K562 (cell line): ENCODE data around the gene ARHGEF7. TPM values are rescaled to one million over a fixed set of nuclear protein-coding genes. Genes with fewer than 3 reads are reported as not detected.

Experiments used
- ATAC-seq: fragments of 200-7000 bp; cut with Tn5 transposase; 3 replicates; pipeline ENCODE4 v1.9.1; 2020; ENCODE audit warnings: moderate library complexity
- BruUV-seq: library from RNA; stranded (reverse); fragments of 400-500 nt; replicated peaks from 2 replicates; lab custom pipeline; 2021; lab: Mats Ljungman, UMichigan
- CTCF ChIA-PET: fragments of 300-600 bp; formaldehyde crosslinking; extraction: SDS; loops from one replicate; lab custom pipeline; 2021; ENCODE audit warnings: low intra/inter-chr PET ratio; lab: Yijun Ruan, JAX
- POLR2A ChIA-PET: fragments of 300-600, 350-650 bp; sonication (Branson Sonifier 250); formaldehyde crosslinking; extraction: SDS; loops from one replicate; lab custom pipeline; 2021; ENCODE audit warnings: antibody characterized with exemption, inconsistent platforms; lab: Yijun Ruan, JAX
- DNase-seq, 4 experiments: peaks; one replicate each; pipeline versions ENCODE4 v3.0.0 to v3.0.0-alpha.2; 2011 to 2018; ENCODE audit warnings: low spot score in 3 of 4, mixed read lengths in 3 of 4; ENCODE audit errors: extremely low read depth in 1 of 4
- FAIRE-seq: peaks from 2 replicates; lab custom pipeline; 2011; peaks lifted over from hg19 to GRCh38; lab: Jason Lieb, UNC
- H2AFZ ChIP-seq: 2 replicates; pipeline ENCODE4 v1.6.0; 2011; ENCODE audit warnings: low read depth, low read length, control low read depth, inconsistent platforms
- H3K27ac ChIP-seq: fragments of 200-600 bp; 3 replicates; pipeline ENCODE4 v1.8.0; 2011; ENCODE audit warnings: low read depth, mild to moderate bottlenecking, control low read depth, inconsistent platforms, low read length, moderate library complexity, mixed read lengths; ENCODE audit errors: extremely low read depth
- H3K27me3 ChIP-seq, 2 experiments: fragments of 300-600 bp in 1 of 2; 2 replicates in 1 of 2; 3 replicates in 1 of 2; pipeline versions ENCODE4 v1.6.0 to v1.8.0; 2011; ENCODE audit warnings: inconsistent platforms in 2 of 2, low read length in 2 of 2, mild to moderate bottlenecking in 1 of 2, mixed read lengths in 1 of 2, moderate library complexity in 1 of 2; ENCODE audit not compliant: control insufficient read depth in 2 of 2, insufficient read depth in 2 of 2
- H3K36me3 ChIP-seq: fragments of 300-600 bp; 3 replicates; pipeline ENCODE4 v1.8.0; 2011; ENCODE audit warnings: mild to moderate bottlenecking, low read length, inconsistent platforms; ENCODE audit not compliant: control insufficient read depth, insufficient read depth
- H3K4me1 ChIP-seq, 2 experiments: fragments of 200-600 bp in 1 of 2; replicated peaks in 1 of 2; 2 replicates in 1 of 2; 3 replicates in 1 of 2; pipeline versions ENCODE4 v1.5.1 to v1.8.0; 2011; ENCODE audit warnings: inconsistent platforms in 2 of 2, low read length in 2 of 2, mild to moderate bottlenecking in 1 of 2, mixed read lengths in 1 of 2, moderate library complexity in 1 of 2; ENCODE audit not compliant: control insufficient read depth in 2 of 2, insufficient read depth in 2 of 2
- H3K4me2 ChIP-seq: 2 replicates; pipeline ENCODE4 v1.6.1; 2011; ENCODE audit warnings: low read length, control low read depth, inconsistent platforms, mixed read lengths; ENCODE audit not compliant: insufficient read depth
- H3K4me3 ChIP-seq: fragments of 200-600 bp; sonication (generic), shearing (Covaris generic); 2 replicates; pipeline ENCODE4 v1.5.1; 2016; ENCODE audit warnings: control low read depth, inconsistent platforms
- H3K79me2 ChIP-seq: fragments of 200-600 bp; 3 replicates; pipeline ENCODE4 v1.8.0; 2011; ENCODE audit warnings: low read length, inconsistent platforms; ENCODE audit not compliant: control insufficient read depth, insufficient read depth
- H3K9ac ChIP-seq, 2 experiments: 2 replicates each; pipeline versions ENCODE4 v1.6.0 to v1.6.1; 2011; ENCODE audit warnings: low read depth in 2 of 2, low read length in 2 of 2, control low read depth in 1 of 2, inconsistent platforms in 1 of 2, mild to moderate bottlenecking in 1 of 2, mixed read lengths in 1 of 2; ENCODE audit not compliant: insufficient read depth in 1 of 2
- H3K9me1 ChIP-seq: one replicate; pipeline ENCODE4 v1.6.0; 2011; ENCODE audit warnings: inconsistent platforms, mild to moderate bottlenecking, low read length, moderate library complexity; ENCODE audit not compliant: control insufficient read depth, insufficient read depth
- H3K9me3 ChIP-seq: replicated peaks from 2 replicates; pipeline ENCODE4 v1.5.1; 2011; ENCODE audit warnings: low read depth, low read length, inconsistent platforms; ENCODE audit not compliant: control insufficient read depth, insufficient read depth
- H4K20me1 ChIP-seq: replicated peaks from 2 replicates; pipeline ENCODE4 v1.6.1; 2011; ENCODE audit warnings: low read length, inconsistent platforms, mixed read lengths; ENCODE audit not compliant: control insufficient read depth, insufficient read depth
- DMBX1 ChIP-seq: fragments of 250-450 bp; sonication (Bioruptor Pico); IDR thresholded peaks from 2 replicates; pipeline ENCODE4 v1.8.0; 2022; ENCODE audit warnings: inconsistent platforms, mild to moderate bottlenecking, moderate library complexity, borderline replicate concordance
- MTA1 ChIP-seq: fragments of 450-650 bp; IDR thresholded peaks from 2 replicates; pipeline ENCODE4 v1.6.1; 2017; ENCODE audit warnings: borderline replicate concordance
- NFYB ChIP-seq: IDR thresholded peaks from 2 replicates; pipeline ENCODE4 v1.6.1; 2011; ENCODE audit warnings: mild to moderate bottlenecking, moderate library complexity; ENCODE audit not compliant: insufficient read length; ENCODE audit errors: extremely low read depth
- RBM25 ChIP-seq: fragments of 200-400 bp; formaldehyde crosslinking; IDR thresholded peaks from 2 replicates; pipeline ENCODE4 v1.6.1; 2018; ENCODE audit warnings: low read length, low read depth, moderate library complexity; ENCODE audit not compliant: severe bottlenecking
- WHSC1 ChIP-seq: IDR thresholded peaks from one replicate; pipeline ENCODE4 v1.6.1; 2012; ENCODE audit warnings: low read length, control low read depth, inconsistent platforms
- ZBTB7A ChIP-seq: IDR thresholded peaks from 2 replicates; pipeline ENCODE4 v1.6.1; 2011; ENCODE audit warnings: low read depth, mild to moderate bottlenecking, low read length, moderate library complexity, borderline replicate concordance; ENCODE audit not compliant: control insufficient read depth
- WGBS: fragments of 100-300 bp; shearing (Covaris generic); methylation state at CpG from one replicate; pipeline ENCODE4 v1.1.6; 2016; ENCODE audit warnings: low coverage, mixed read lengths; ENCODE audit not compliant: insufficient coverage; ENCODE audit errors: missing lambda C conversion rate; 5-methylcytosine and 5-hydroxymethylcytosine counted together
- in situ Hi-C: fragments of 300-500 bp; cut with MboI; formaldehyde crosslinking; loops from 4 replicates; pipeline ENCODE4 v1.15.0; 2018; ENCODE audit warnings: inconsistent platforms, mixed read lengths
- intact Hi-C: fragments of 100-400 bp; cut with micrococcal nuclease; formaldehyde crosslinking; loops from 2 replicates; pipeline ENCODE4 v1.14.2; 2022
- polyA plus RNA-seq, 8 experiments: library from polyadenylated mRNA; depleted of rRNA in 4 of 8; stranded (reverse) in 5 of 8; unstranded in 3 of 8; fragments of >200 nt; fragmentation: Nextera tagmentation in 2 of 8; fragmentation: Illumina TruSeq in 1 of 8; extraction: Ambion mirVana in 2 of 8; extraction: Trizol in 1 of 8; gene quantifications; 2 replicates each; pipeline versions ENCODE4 v1.2.1 to v1.2.3, GENCODE V29; 2011 to 2014; ENCODE audit warnings: inconsistent platforms in 1 of 8, missing spikeins in 1 of 8
- total RNA-seq, 7 experiments: library from RNA; depleted of rRNA in 6 of 7; stranded (reverse); fragments of >200 nt in 6 of 7; fragmentation: Illumina TruSeq in 2 of 7; extraction: Trizol in 2 of 7; gene quantifications; 2 replicates each; pipeline versions ENCODE4 v1.2.1 to v1.2.3, GENCODE V29; 2011 to 2021; ENCODE audit warnings: low replicate concordance in 1 of 7
- TF ChIP-seq, protein P1 (sequence below): sonication (generic); formaldehyde crosslinking; IDR thresholded peaks from 2 replicates; pipeline ENCODE4 v1.8.1; 2023; ENCODE audit warnings: missing genetic modification reagents, mild to moderate bottlenecking, borderline replicate concordance
- TF ChIP-seq, protein P2 (sequence below): fragments of 250-450 bp; sonication (Bioruptor Pico); IDR thresholded peaks from 2 replicates; pipeline ENCODE4 v1.4.0; 2020
- TF ChIP-seq, protein P3 (sequence below): sonication (generic); formaldehyde crosslinking; IDR thresholded peaks from 2 replicates; pipeline ENCODE4 v1.8.0; 2022; ENCODE audit warnings: missing genetic modification reagents, mild to moderate bottlenecking, borderline replicate concordance

ARHGEF7 gene
- total and polyA plus RNA-seq, 9 of the 15 experiments (the other 6 are each of a cell fraction or from before 2014, with no cell fraction given), result 2.1 to 26.8 (median 17.5) TPM

DNA sequence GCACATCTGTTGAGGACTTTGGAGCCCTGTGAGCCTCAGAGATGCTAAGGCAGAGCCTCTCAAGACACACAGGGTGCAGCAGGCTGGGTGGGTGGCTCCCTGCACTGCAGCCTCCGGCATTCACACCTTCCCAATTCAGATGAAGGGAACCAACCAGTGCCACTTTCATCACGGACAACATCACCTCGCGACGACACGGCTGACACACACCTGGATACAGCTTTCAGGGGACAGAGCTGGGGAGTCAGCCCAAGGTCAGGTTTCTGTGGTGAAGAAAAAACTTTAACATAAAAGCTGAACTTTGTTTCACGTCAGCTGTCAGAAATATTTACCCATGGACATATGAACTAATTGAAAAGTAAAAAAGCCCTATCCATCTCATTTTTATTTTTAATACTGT is 24.9 kb upstream of the ARHGEF7 start:
- in situ Hi-C loops (no loop called here), intact Hi-C loops (no loop called here)
- Histone ChIP-seq H3K9ac (no peak overlapping the region), H3K4me1 (peaks cover 0 to 7% of the 10 kb centered on the region in 2 experiments; a peak in 2 of 5 replicates), H3K79me2 (no peaks in the 10 kb centered on the region), H3K9me1 (no peaks in the 10 kb centered on the region), H3K27me3 (peaks cover 23 to 38% of the 10 kb centered on the region in 2 experiments; a peak in 4 of 5 replicates), H3K4me3 (no peak overlapping the region), H2AFZ (no peak overlapping the region), H3K27ac (no peak overlapping the region), H3K4me2 (no peak overlapping the region), H3K9me3 (no peaks in the 10 kb centered on the region), H3K36me3 (no peaks in the 10 kb centered on the region), H4K20me1 (no peaks in the 10 kb centered on the region)
- POLR2A ChIA-PET, result no interaction called here
- DNase-seq (no peak), ATAC-seq (no peak), FAIRE-seq (no peak)
- WGBS, result 0% methylated on average over 5 of the region's 7 CpGs
- CTCF ChIA-PET, result no interaction called here
- no TSS peak for BruUV-seq
- TF ChIP-seq, protein P1, sequence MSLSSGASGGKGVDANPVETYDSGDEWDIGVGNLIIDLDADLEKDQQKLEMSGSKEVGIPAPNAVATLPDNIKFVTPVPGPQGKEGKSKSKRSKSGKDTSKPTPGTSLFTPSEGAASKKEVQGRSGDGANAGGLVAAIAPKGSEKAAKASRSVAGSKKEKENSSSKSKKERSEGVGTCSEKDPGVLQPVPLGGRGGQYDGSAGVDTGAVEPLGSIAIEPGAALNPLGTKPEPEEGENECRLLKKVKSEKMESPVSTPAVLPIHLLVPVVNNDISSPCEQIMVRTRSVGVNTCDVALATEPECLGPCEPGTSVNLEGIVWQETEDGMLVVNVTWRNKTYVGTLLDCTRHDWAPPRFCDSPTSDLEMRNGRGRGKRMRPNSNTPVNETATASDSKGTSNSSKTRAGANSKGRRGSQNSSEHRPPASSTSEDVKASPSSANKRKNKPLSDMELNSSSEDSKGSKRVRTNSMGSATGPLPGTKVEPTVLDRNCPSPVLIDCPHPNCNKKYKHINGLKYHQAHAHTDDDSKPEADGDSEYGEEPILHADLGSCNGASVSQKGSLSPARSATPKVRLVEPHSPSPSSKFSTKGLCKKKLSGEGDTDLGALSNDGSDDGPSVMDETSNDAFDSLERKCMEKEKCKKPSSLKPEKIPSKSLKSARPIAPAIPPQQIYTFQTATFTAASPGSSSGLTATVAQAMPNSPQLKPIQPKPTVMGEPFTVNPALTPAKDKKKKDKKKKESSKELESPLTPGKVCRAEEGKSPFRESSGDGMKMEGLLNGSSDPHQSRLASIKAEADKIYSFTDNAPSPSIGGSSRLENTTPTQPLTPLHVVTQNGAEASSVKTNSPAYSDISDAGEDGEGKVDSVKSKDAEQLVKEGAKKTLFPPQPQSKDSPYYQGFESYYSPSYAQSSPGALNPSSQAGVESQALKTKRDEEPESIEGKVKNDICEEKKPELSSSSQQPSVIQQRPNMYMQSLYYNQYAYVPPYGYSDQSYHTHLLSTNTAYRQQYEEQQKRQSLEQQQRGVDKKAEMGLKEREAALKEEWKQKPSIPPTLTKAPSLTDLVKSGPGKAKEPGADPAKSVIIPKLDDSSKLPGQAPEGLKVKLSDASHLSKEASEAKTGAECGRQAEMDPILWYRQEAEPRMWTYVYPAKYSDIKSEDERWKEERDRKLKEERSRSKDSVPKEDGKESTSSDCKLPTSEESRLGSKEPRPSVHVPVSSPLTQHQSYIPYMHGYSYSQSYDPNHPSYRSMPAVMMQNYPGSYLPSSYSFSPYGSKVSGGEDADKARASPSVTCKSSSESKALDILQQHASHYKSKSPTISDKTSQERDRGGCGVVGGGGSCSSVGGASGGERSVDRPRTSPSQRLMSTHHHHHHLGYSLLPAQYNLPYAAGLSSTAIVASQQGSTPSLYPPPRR (CRISPR knock-in tag), result no peak
- no peak for TF ChIP-seq RBM25
- TF ChIP-seq, protein P2, sequence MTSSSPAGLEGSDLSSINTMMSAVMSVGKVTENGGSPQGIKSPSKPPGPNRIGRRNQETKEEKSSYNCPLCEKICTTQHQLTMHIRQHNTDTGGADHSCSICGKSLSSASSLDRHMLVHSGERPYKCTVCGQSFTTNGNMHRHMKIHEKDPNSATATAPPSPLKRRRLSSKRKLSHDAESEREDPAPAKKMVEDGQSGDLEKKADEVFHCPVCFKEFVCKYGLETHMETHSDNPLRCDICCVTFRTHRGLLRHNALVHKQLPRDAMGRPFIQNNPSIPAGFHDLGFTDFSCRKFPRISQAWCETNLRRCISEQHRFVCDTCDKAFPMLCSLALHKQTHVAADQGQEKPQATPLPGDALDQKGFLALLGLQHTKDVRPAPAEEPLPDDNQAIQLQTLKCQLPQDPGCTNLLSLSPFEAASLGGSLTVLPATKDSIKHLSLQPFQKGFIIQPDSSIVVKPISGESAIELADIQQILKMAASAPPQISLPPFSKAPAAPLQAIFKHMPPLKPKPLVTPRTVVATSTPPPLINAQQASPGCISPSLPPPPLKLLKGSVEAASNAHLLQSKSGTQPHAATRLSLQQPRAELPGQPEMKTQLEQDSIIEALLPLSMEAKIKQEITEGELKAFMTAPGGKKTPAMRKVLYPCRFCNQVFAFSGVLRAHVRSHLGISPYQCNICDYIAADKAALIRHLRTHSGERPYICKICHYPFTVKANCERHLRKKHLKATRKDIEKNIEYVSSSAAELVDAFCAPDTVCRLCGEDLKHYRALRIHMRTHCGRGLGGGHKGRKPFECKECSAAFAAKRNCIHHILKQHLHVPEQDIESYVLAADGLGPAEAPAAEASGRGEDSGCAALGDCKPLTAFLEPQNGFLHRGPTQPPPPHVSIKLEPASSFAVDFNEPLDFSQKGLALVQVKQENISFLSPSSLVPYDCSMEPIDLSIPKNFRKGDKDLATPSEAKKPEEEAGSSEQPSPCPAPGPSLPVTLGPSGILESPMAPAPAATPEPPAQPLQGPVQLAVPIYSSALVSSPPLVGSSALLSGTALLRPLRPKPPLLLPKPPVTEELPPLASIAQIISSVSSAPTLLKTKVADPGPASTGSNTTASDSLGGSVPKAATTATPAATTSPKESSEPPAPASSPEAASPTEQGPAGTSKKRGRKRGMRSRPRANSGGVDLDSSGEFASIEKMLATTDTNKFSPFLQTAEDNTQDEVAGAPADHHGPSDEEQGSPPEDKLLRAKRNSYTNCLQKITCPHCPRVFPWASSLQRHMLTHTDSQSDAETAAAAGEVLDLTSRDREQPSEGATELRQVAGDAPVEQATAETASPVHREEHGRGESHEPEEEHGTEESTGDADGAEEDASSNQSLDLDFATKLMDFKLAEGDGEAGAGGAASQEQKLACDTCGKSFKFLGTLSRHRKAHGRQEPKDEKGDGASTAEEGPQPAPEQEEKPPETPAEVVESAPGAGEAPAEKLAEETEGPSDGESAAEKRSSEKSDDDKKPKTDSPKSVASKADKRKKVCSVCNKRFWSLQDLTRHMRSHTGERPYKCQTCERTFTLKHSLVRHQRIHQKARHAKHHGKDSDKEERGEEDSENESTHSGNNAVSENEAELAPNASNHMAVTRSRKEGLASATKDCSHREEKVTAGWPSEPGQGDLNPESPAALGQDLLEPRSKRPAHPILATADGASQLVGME, result no peak
- TF ChIP-seq, protein P3, sequence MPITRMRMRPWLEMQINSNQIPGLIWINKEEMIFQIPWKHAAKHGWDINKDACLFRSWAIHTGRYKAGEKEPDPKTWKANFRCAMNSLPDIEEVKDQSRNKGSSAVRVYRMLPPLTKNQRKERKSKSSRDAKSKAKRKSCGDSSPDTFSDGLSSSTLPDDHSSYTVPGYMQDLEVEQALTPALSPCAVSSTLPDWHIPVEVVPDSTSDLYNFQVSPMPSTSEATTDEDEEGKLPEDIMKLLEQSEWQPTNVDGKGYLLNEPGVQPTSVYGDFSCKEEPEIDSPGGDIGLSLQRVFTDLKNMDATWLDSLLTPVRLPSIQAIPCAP (CRISPR knock-in tag), result no peak
- no peak for TF ChIP-seq DMBX1 (CRISPR knock-in tag)
- TF ChIP-seq MTA1, result no peak
- no peak for TF ChIP-seq WHSC1
- no peak for TF ChIP-seq ZBTB7A
- no peak for TF ChIP-seq NFYB
